Peyer's patch (tissue), 4 donors: Measurements from ENCODE around the gene PASK. TPM values are rescaled to one million over a fixed set of nuclear protein-coding genes. Genes with fewer than 3 reads are reported as not detected.

ENCODE experiments used
- DNase-seq, 3 donors: peaks; one replicate each; pipeline ENCODE4 v3.0.0-alpha.2; 2017 to 2019
- H3K27ac ChIP-seq, 4 donors: fragments of 200-600 bp; sonication (generic); one replicate each; pipeline ENCODE4 v1.5.1; 2016 to 2019
- H3K27me3 ChIP-seq, 2 donors: fragments of 200-600 bp; sonication (generic); one replicate each; pipeline ENCODE4 v1.5.1; 2019
- H3K36me3 ChIP-seq, 3 donors: fragments of 200-600 bp; sonication (generic); one replicate each; pipeline ENCODE4 v1.5.1; 2016 to 2019
- H3K4me1 ChIP-seq, 4 donors: fragments of 200-600 bp; sonication (generic); one replicate each; pipeline ENCODE4 v1.5.1; 2016 to 2019
- H3K4me3 ChIP-seq, 4 donors: fragments of 200-600 bp; sonication (generic); 1 replicate in 3 of 4; 2 replicates in 1 of 4; pipeline ENCODE4 v1.5.1; 2016 to 2019; ENCODE audit warnings: mild to moderate bottlenecking in 1 of 4
- H3K9me3 ChIP-seq, 4 donors: fragments of 200-600 bp; sonication (generic); one replicate each; pipeline ENCODE4 v1.5.1; 2016 to 2019; ENCODE audit warnings: mild to moderate bottlenecking in 1 of 4
- POLR2A ChIP-seq, 2 donors: fragments of 450-650 bp; IDR thresholded peaks; one replicate each; pipeline ENCODE4 v1.5.1; 2017; ENCODE audit warnings: antibody characterized with exemption in 2 of 2, mild to moderate bottlenecking in 2 of 2, moderate library complexity in 2 of 2
- total RNA-seq, 4 donors: library from RNA; depleted of rRNA; stranded (reverse); fragments of >200 nt; gene quantifications; one replicate each; pipeline ENCODE4 v1.1.0, GENCODE V29; 2016
- TF ChIP-seq, protein P1 (sequence below), 6 experiments: fragments of 450-650 bp in 4 of 6; fragments of 200-600 bp in 2 of 6; sonication (generic) in 1 of 6; IDR thresholded peaks; one replicate each; pipeline ENCODE4 v1.5.1; 2017 to 2019; ENCODE audit warnings: antibody characterized with exemption in 6 of 6, mild to moderate bottlenecking in 3 of 6, moderate library complexity in 1 of 6

The PASK gene
- total RNA-seq, 4 donors from 2014 or later = 12.1 to 790 (median 26.7) TPM

DNA sequence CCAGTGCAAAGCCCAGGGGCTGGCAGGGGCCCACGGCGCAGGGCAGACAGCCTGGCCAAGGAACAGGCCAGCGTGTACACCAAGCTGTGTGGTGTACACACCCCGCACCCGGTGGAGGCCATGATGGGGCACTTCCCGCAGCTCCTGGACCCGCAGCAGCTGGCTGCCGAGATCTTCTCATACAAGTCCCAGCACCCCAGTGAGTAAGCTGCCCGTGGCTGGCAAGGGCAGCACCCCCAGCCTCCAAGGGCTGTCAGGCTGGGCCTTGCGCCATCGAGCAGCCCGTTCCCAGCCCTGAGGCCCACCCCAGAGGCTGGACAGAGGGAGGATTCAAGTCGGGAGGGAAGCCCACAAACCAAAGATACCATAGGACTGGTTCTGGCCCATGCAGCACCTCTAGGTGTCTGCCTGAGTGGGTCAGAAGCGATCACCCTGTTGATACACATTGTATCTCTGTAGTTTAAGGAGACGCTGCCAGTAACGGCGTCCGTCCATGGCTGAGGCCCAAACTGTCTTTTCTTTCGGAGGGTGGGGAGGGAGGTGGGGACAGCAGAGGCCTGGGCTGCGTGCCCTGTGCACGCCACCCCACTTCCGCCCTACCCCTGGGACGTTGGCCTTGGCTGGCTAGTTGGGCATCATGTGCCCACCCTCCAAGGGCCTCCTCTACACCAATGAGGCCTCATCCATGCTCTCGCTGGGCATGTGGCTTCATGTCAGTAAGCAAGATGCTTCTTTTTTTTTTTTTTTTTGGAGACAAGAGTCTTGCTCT, 30.4 kb downstream of the PASK start:
- H3K27me3 ChIP-seq = no peaks in the 10 kb centered on the region
- no peaks in the 10 kb centered on the region for H3K9me3 ChIP-seq
- no peak overlapping the region for H3K27ac ChIP-seq

DNA sequence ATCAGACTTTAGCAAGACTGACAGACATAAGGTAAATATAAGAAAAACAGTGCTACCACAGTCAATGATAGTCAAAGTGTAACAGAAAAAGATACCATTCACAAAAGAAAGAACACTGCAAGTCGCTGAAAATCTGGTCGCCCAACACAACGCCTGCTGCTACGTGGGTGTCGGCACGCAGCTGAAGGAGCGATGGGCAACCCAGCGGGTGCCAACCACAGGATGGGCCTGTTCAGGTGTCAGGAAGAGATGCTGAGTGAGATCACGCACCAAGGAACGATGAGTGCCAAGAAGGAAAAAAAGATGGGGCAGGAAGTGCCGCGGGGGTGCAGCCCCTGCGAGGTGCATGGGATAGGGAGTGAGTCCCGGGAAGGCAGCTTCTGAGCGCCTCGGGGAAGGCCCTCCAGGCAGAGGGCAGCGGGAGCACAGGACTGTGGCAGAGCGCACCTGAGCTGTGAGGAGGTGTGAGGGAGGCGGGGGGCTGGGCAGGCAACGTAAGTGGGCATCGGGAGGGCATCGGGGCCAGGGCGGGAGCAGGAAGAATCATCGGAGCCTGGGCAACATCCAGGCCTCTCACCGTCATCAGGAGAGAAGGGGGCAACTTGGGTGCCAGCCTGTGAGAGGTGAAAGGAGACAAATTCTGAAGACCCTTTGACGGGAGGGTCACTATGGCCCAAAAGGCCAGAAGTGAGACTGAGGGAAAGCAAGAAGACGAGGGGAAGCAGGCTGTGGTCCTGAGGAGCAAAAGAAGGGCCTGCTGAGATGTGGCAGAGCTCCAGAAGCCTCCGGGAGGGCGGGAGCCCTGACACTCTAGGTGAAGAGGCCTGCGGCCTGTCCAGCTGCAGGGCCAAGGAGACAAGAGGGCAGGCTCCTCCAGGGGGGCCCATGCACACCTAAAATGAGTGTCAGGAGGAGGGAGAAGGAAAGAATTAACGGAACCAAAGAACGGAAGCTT, 32.4 kb downstream of the PASK start:
- Histone ChIP-seq H3K27ac (no peak overlapping the region), H3K4me1 (no peaks in the 10 kb centered on the region), H3K9me3 (no peaks in the 10 kb centered on the region), H3K27me3 (no peaks in the 10 kb centered on the region), H3K36me3 (peaks cover 0 to 3% (median 0%) of the 10 kb centered on the region in 3 donors), H3K4me3 (no peak overlapping the region)
- DNase-seq = no peak
- no peak for TF ChIP-seq POLR2A (IDR thresholded peaks at IDR 0.05)
- TF ChIP-seq, protein P1, sequence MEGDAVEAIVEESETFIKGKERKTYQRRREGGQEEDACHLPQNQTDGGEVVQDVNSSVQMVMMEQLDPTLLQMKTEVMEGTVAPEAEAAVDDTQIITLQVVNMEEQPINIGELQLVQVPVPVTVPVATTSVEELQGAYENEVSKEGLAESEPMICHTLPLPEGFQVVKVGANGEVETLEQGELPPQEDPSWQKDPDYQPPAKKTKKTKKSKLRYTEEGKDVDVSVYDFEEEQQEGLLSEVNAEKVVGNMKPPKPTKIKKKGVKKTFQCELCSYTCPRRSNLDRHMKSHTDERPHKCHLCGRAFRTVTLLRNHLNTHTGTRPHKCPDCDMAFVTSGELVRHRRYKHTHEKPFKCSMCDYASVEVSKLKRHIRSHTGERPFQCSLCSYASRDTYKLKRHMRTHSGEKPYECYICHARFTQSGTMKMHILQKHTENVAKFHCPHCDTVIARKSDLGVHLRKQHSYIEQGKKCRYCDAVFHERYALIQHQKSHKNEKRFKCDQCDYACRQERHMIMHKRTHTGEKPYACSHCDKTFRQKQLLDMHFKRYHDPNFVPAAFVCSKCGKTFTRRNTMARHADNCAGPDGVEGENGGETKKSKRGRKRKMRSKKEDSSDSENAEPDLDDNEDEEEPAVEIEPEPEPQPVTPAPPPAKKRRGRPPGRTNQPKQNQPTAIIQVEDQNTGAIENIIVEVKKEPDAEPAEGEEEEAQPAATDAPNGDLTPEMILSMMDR (IDR thresholded peaks at IDR 0.05) = no peak

More for the DNA sequence above, 30.4 kb downstream of the PASK start:
- Histone ChIP-seq H3K4me1 (no peaks in the 10 kb centered on the region), H3K4me3 (no peak overlapping the region), H3K36me3 (peaks cover 0 to 3% (median 0%) of the 10 kb centered on the region in 3 donors)
- peak in 1 of 3 donors; percentile 32 for DNase-seq
- TF ChIP-seq POLR2A (IDR thresholded peaks at IDR 0.05) = no peak
- TF ChIP-seq, protein P1 (IDR thresholded peaks at IDR 0.05) = no peak

DNA sequence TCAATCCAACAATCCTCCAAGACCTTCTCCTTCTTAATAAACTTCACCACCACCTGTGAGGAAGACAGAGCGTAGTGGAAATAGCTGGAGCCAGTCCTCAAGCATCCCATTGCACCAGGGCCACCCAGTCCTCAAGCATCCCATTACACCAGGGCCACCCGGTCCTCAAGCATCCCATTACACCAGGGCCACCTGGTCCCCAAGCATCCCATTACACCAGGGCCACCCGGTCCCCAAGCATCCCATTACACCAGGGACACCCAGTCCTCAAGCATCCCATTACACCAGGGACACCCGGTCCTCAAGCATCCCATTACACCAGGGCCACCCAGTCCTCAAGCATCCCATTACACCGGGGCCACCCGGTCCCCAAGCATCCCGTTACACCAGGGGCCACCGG, 33.9 kb downstream of the PASK start:
- TF ChIP-seq POLR2A (IDR thresholded peaks at IDR 0.05) = no peak
- TF ChIP-seq, protein P1 (IDR thresholded peaks at IDR 0.05) = no peak
- Histone ChIP-seq H3K9me3 (no peaks in the 10 kb centered on the region), H3K36me3 (peaks cover 0 to 3% (median 0%) of the 10 kb centered on the region in 3 donors), H3K4me1 (peaks cover 0 to 7% (median under 1%) of the 10 kb centered on the region in 4 donors), H3K4me3 (no peak overlapping the region), H3K27me3 (no peaks in the 10 kb centered on the region), H3K27ac (no peak overlapping the region)
- DNase-seq = no peak

DNA sequence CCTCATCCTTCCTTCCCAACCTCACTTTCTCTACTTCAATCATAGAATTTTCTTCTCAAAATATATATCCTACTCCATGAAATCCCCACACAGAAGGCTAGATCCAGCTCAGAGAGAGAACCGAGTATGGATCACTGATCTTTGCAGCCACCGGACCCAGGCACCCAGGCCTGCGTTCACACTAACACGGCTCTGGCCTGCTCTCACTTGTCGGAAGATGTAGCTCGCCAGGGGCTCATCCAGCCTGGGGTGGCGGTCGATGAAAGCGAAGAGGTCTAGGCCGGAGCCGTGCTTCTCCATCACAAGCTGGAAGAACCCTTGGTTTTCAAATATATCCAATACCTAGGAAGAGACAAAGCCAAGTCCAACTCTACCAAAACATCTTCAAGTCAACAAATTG, 34.4 kb downstream of the PASK start:
- Histone ChIP-seq H3K36me3 (peaks cover 0 to 3% (median 0%) of the 10 kb centered on the region in 3 donors), H3K9me3 (no peaks in the 10 kb centered on the region), H3K4me1 (peaks cover 0 to 7% (median 3%) of the 10 kb centered on the region in 4 donors), H3K4me3 (no peak overlapping the region), H3K27ac (no peak overlapping the region), H3K27me3 (no peaks in the 10 kb centered on the region)
- TF ChIP-seq POLR2A (IDR thresholded peaks at IDR 0.05) = no peak
- TF ChIP-seq, protein P1 (IDR thresholded peaks at IDR 0.05) = no peak
- no peak for DNase-seq

DNA sequence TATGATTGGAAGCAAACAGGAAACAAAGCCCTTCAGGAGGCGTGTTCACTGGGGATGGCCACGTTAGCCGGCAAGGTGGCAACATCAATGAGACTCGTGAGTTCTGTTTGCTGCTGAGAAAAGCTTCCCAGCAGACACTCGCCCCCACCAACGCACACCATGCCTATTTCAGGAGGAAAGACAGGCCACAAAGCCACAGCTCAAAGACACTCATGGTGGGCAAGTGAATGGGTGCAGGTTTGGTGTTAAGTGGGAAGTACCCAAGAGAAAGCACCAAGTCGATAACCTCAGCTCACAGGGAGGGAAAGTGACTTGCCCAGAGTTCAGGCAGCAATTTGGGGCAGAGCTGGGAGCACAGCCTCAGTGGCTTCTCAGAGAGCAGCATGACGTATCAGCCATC, 36.7 kb downstream of the PASK start:
- no peaks in the 10 kb centered on the region for H3K27me3 ChIP-seq
- DNase-seq = peak in 1 of 3 donors; percentile 46
- peaks cover 0 to 7% (median 3%) of the 10 kb centered on the region in 4 donors for H3K4me1 ChIP-seq
- TF ChIP-seq, protein P1 (IDR thresholded peaks at IDR 0.05) = no peak
- no peak for TF ChIP-seq POLR2A (IDR thresholded peaks at IDR 0.05)
- H3K36me3 ChIP-seq = peaks cover 0 to 3% (median 0%) of the 10 kb centered on the region in 3 donors
- H3K9me3 ChIP-seq = no peaks in the 10 kb centered on the region
- H3K4me3 ChIP-seq = no peak overlapping the region
- peak overlapping the region in 1 of 4 donors; percentile 80 for H3K27ac ChIP-seq
